ENCODE measurements around the gene PCDHGA1.

PCDHGA1 gene

GRCh38 chr5:141490271-141490670, 160.0 kb downstream of the PCDHGA1 start:
- H3K9me3 Mint-ChIP-seq, result no peaks in the 10 kb centered on the region
- no peak overlapping the region for H3K4me3 Mint-ChIP-seq
- no peaks in the 10 kb centered on the region for H3K36me3 Mint-ChIP-seq (ENCODE audit: low read depth)
- no peak overlapping the region for H3K27ac Mint-ChIP-seq
- peaks cover 71% of the 10 kb centered on the region for H3K27me3 Mint-ChIP-seq (ENCODE audit: low read depth)
- peaks cover 4% of the 10 kb centered on the region for H3K4me1 Mint-ChIP-seq (ENCODE audit: low read depth)

- Mint-ChIP-seq H3K27ac (no peak overlapping the region), H3K36me3 (ENCODE audit: low read depth) (no peaks in the 10 kb centered on the region), H3K9me3 (no peaks in the 10 kb centered on the region), H3K4me3 (no peak overlapping the region), H3K4me1 (ENCODE audit: low read depth) (peaks cover 4% of the 10 kb centered on the region), H3K27me3 (ENCODE audit: low read depth) (peaks cover 73% of the 10 kb centered on the region)
Observed at GRCh38 chr5:141490771-141491170, 160.5 kb downstream of the PCDHGA1 start.

GRCh38 chr5:141491323-141492167, 161.2 kb downstream of the PCDHGA1 start:
- Mint-ChIP-seq H3K27me3 (ENCODE audit: low read depth) (peaks cover 67% of the 10 kb centered on the region), H3K9me3 (no peaks in the 10 kb centered on the region), H3K27ac (no peak overlapping the region), H3K4me3 (peak overlapping the region; percentile 70), H3K4me1 (ENCODE audit: low read depth) (peaks cover 4% of the 10 kb centered on the region), H3K36me3 (ENCODE audit: low read depth) (no peaks in the 10 kb centered on the region)

- Mint-ChIP-seq H3K36me3 (ENCODE audit: low read depth) (no peaks in the 10 kb centered on the region), H3K27me3 (ENCODE audit: low read depth) (peaks cover 60% of the 10 kb centered on the region), H3K27ac (no peak overlapping the region), H3K9me3 (no peaks in the 10 kb centered on the region), H3K4me3 (peak overlapping the region; percentile 70), H3K4me1 (ENCODE audit: low read depth) (peaks cover 4% of the 10 kb centered on the region)
Observed at GRCh38 chr5:141492168-141492885, 162.0 kb downstream of the PCDHGA1 start.

GRCh38 chr5:141493500-141494422, 163.4 kb downstream of the PCDHGA1 start:
- H3K36me3 Mint-ChIP-seq (ENCODE audit: low read depth), result no peaks in the 10 kb centered on the region
- no peaks in the 10 kb centered on the region for H3K9me3 Mint-ChIP-seq
- peaks cover 52% of the 10 kb centered on the region for H3K27me3 Mint-ChIP-seq (ENCODE audit: low read depth)
- no peak overlapping the region for H3K4me3 Mint-ChIP-seq
- H3K4me1 Mint-ChIP-seq (ENCODE audit: low read depth), result peaks cover 4% of the 10 kb centered on the region
- H3K27ac Mint-ChIP-seq, result no peak overlapping the region

- Mint-ChIP-seq H3K27me3 (ENCODE audit: low read depth) (peaks cover 56% of the 10 kb centered on the region), H3K4me3 (no peak overlapping the region), H3K36me3 (ENCODE audit: low read depth) (no peaks in the 10 kb centered on the region), H3K27ac (no peak overlapping the region), H3K9me3 (no peaks in the 10 kb centered on the region), H3K4me1 (ENCODE audit: low read depth) (peaks cover 4% of the 10 kb centered on the region)
Observed at GRCh38 chr5:141494761-141495452, 164.6 kb downstream of the PCDHGA1 start.

- H3K27ac Mint-ChIP-seq, result no peak overlapping the region
- H3K4me3 Mint-ChIP-seq, result no peak overlapping the region
- H3K4me1 Mint-ChIP-seq (ENCODE audit: low read depth), result peaks cover 4% of the 10 kb centered on the region
- no peaks in the 10 kb centered on the region for H3K9me3 Mint-ChIP-seq
- no peaks in the 10 kb centered on the region for H3K36me3 Mint-ChIP-seq (ENCODE audit: low read depth)
- H3K27me3 Mint-ChIP-seq (ENCODE audit: low read depth), result peaks cover 53% of the 10 kb centered on the region
Observed at GRCh38 chr5:141495453-141495811, 165.1 kb downstream of the PCDHGA1 start.

- H3K4me3 Mint-ChIP-seq, result no peak overlapping the region
- no peak overlapping the region for H3K27ac Mint-ChIP-seq
- no peaks in the 10 kb centered on the region for H3K36me3 Mint-ChIP-seq (ENCODE audit: low read depth)
- peaks cover 47% of the 10 kb centered on the region for H3K27me3 Mint-ChIP-seq (ENCODE audit: low read depth)
- H3K9me3 Mint-ChIP-seq, result no peaks in the 10 kb centered on the region
- peaks cover 4% of the 10 kb centered on the region for H3K4me1 Mint-ChIP-seq (ENCODE audit: low read depth)
Observed at GRCh38 chr5:141496038-141496437, 165.7 kb downstream of the PCDHGA1 start.

- peaks cover 10% of the 10 kb centered on the region for H3K27me3 Mint-ChIP-seq (ENCODE audit: low read depth)
- H3K9me3 Mint-ChIP-seq, result no peaks in the 10 kb centered on the region
- H3K4me1 Mint-ChIP-seq (ENCODE audit: low read depth), result no peaks in the 10 kb centered on the region
- no peak overlapping the region for H3K27ac Mint-ChIP-seq
- no peak overlapping the region for H3K4me3 Mint-ChIP-seq
- no peaks in the 10 kb centered on the region for H3K36me3 Mint-ChIP-seq (ENCODE audit: low read depth)
Observed at GRCh38 chr5:141501761-141502160, 171.4 kb downstream of the PCDHGA1 start.

GRCh38 chr5:141503681-141504080, 173.4 kb downstream of the PCDHGA1 start:
- Mint-ChIP-seq H3K9me3 (no peaks in the 10 kb centered on the region), H3K4me1 (ENCODE audit: low read depth) (no peaks in the 10 kb centered on the region), H3K4me3 (no peak overlapping the region), H3K36me3 (ENCODE audit: low read depth) (no peaks in the 10 kb centered on the region), H3K27ac (no peak overlapping the region), H3K27me3 (ENCODE audit: low read depth) (peaks cover 8% of the 10 kb centered on the region)

- Mint-ChIP-seq H3K4me3 (no peak overlapping the region), H3K9me3 (no peaks in the 10 kb centered on the region), H3K36me3 (ENCODE audit: low read depth) (no peaks in the 10 kb centered on the region), H3K4me1 (ENCODE audit: low read depth) (no peaks in the 10 kb centered on the region), H3K27ac (no peak overlapping the region), H3K27me3 (ENCODE audit: low read depth) (peaks cover 3% of the 10 kb centered on the region)
Observed at GRCh38 chr5:141504216-141504615, 173.9 kb downstream of the PCDHGA1 start.

- Mint-ChIP-seq H3K27me3 (ENCODE audit: low read depth) (peaks cover 3% of the 10 kb centered on the region), H3K4me3 (no peak overlapping the region), H3K9me3 (no peaks in the 10 kb centered on the region), H3K36me3 (ENCODE audit: low read depth) (no peaks in the 10 kb centered on the region), H3K4me1 (ENCODE audit: low read depth) (no peaks in the 10 kb centered on the region), H3K27ac (no peak overlapping the region)
Observed at GRCh38 chr5:141506381-141507155, 176.3 kb downstream of the PCDHGA1 start.

GRCh38 chr5:141507387-141508091, 177.2 kb downstream of the PCDHGA1 start:
- no peaks in the 10 kb centered on the region for H3K9me3 Mint-ChIP-seq
- no peak overlapping the region for H3K4me3 Mint-ChIP-seq
- peaks cover 3% of the 10 kb centered on the region for H3K27me3 Mint-ChIP-seq (ENCODE audit: low read depth)
- no peak overlapping the region for H3K27ac Mint-ChIP-seq
- H3K4me1 Mint-ChIP-seq (ENCODE audit: low read depth), result peaks cover under 1% of the 10 kb centered on the region
- H3K36me3 Mint-ChIP-seq (ENCODE audit: low read depth), result no peaks in the 10 kb centered on the region
